ENCODE results near the gene SOS1.

DNA sequence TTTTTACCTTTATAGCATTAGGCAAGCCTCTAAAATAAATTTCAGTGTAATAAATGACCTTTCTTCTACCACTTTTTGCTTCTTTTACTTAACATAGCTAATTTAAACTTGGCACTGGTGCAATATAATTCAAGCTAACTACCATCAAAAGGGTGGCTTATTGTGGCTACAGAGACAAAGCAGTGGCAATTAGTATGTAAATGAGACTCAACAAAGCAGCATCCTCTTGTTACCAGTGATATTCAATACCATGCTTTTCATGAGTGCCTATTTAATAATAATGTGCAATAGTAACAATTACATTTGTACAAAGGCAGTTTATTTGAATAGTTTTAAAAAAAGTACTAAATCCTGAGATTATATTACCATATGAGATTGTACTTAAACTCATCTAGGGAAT lies 93.4 kb downstream of the SOS1 start:
- TF ChIP-seq, protein P1, sequence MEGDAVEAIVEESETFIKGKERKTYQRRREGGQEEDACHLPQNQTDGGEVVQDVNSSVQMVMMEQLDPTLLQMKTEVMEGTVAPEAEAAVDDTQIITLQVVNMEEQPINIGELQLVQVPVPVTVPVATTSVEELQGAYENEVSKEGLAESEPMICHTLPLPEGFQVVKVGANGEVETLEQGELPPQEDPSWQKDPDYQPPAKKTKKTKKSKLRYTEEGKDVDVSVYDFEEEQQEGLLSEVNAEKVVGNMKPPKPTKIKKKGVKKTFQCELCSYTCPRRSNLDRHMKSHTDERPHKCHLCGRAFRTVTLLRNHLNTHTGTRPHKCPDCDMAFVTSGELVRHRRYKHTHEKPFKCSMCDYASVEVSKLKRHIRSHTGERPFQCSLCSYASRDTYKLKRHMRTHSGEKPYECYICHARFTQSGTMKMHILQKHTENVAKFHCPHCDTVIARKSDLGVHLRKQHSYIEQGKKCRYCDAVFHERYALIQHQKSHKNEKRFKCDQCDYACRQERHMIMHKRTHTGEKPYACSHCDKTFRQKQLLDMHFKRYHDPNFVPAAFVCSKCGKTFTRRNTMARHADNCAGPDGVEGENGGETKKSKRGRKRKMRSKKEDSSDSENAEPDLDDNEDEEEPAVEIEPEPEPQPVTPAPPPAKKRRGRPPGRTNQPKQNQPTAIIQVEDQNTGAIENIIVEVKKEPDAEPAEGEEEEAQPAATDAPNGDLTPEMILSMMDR (IDR thresholded peaks at IDR 0.05), result no peak
- TF ChIP-seq EZH2 (IDR thresholded peaks at IDR 0.05; ENCODE audit: borderline replicate concordance, insufficient read depth, low read depth, low read length, poor library complexity, severe bottlenecking), result no peak

Measured in B cell (primary cell).